NCI-H748 (cell line): Measurements from ENCODE around the gene F8A2.
"Not testable (repeated sequence)": the region's sequence is repeated elsewhere in the genome, so short reads cannot be mapped to it uniquely, and the experiment has no call there.

Experiments
- DNase-seq: peaks from one replicate; lab custom pipeline; 2025; ENCODE audit not compliant: unreplicated experiment; lab: John Stamatoyannopoulos, UW

F8A2 gene

GRCh38 chrX:155381843-155382528 is at the start of gene F8A2:
F8A2 (plus strand) TSS chrX:155382095; CDS start chrX:155382115, 20 bp downstream.
- not testable (repeated sequence) for DNase-seq

GRCh38 chrX:155333544-155334100 is 48.3 kb upstream of the F8A2 start:
- DNase-seq, result no peak

- no peak for DNase-seq
These were observed 47.2 kb upstream of the F8A2 start, which contains the start of gene CLIC2 for GRCh38 chrX:155334486-155335336. CLIC2 (minus strand) TSS chrX:155334614; CDS start chrX:155334427, 187 bp downstream.

- DNase-seq, result not testable (repeated sequence)
These were observed 46.6 kb upstream of the F8A2 start for GRCh38 chrX:155335337-155335712.

- not testable (repeated sequence) for DNase-seq
These were observed 36.2 kb upstream of the F8A2 start for GRCh38 chrX:155345689-155346088.

- not testable (repeated sequence) for DNase-seq
These were observed 32.4 kb upstream of the F8A2 start for GRCh38 chrX:155349448-155349847.

- not testable (repeated sequence) for DNase-seq
These were observed 18.2 kb upstream of the F8A2 start for GRCh38 chrX:155363712-155364111.

- not testable (repeated sequence) for DNase-seq
These were observed 8.0 kb upstream of the F8A2 start for GRCh38 chrX:155373777-155374458.

- not testable (repeated sequence) for DNase-seq
These were observed 2.1 kb upstream of the F8A2 start for GRCh38 chrX:155379802-155380201.

- not testable (repeated sequence) for DNase-seq
These were observed 653 bp downstream of the F8A2 start for GRCh38 chrX:155382529-155382967.

GRCh38 chrX:155389634-155390033 is 7.7 kb downstream of the F8A2 start:
- no peak for DNase-seq

GRCh38 chrX:155394747-155395276 is 12.9 kb downstream of the F8A2 start:
- not testable (repeated sequence) for DNase-seq

GRCh38 chrX:155406429-155406828 is 24.5 kb downstream of the F8A2 start:
- no peak for DNase-seq

- DNase-seq, result no peak
These were observed 35.9 kb downstream of the F8A2 start for GRCh38 chrX:155417769-155418168.
